Vagina (tissue), 2 donors: ENCODE measurements around the gene KLHL40.

ENCODE experiments used
- POLR2A ChIP-seq, 2 donors: fragments of 450-650 bp; IDR thresholded peaks; one replicate each; pipeline ENCODE4 v1.6.1; 2017; ENCODE audit warnings: antibody characterized with exemption in 2 of 2, mild to moderate bottlenecking in 2 of 2, moderate library complexity in 2 of 2
- POLR2AphosphoS5 ChIP-seq, 2 donors: sonication (generic); formaldehyde crosslinking; IDR thresholded peaks; one replicate each; pipeline ENCODE4 v1.9.0; 2017; ENCODE audit warnings: antibody characterized with exemption in 2 of 2, mild to moderate bottlenecking in 2 of 2, low read depth in 1 of 2; ENCODE audit not compliant: insufficient read depth in 1 of 2
- TF ChIP-seq, protein P1 (sequence below), 3 experiments: fragments of 450-650 bp in 2 of 3; fragments of 200-600 bp in 1 of 3; sonication (generic) in 1 of 3; IDR thresholded peaks; one replicate each; pipeline ENCODE4 v1.5.1; 2017 to 2019; ENCODE audit warnings: antibody characterized with exemption in 3 of 3, mild to moderate bottlenecking in 2 of 3, moderate library complexity in 2 of 3

DNA sequence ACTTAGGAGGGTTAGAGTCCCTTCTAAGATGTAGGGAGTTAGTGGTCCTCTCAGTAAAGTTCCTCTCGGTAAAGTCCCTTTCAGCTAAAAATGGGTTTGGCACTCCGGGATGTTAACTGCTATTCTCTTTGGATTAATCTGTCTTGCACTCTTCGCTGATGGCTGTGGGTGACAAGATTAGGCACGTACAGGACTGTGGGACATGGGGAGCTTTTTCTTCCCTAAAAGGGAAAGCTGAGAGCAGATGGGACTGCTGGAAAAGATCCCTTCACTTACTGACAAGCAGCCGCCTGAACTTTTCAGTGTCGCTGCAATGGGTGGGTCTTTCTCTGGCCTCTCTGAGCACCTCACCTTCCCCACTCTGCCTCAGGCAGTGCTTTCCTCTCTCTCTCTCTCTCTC lies 33.7 kb downstream of the KLHL40 start:
- no peak for TF ChIP-seq POLR2A (IDR thresholded peaks at IDR 0.05)
- TF ChIP-seq, protein P1, sequence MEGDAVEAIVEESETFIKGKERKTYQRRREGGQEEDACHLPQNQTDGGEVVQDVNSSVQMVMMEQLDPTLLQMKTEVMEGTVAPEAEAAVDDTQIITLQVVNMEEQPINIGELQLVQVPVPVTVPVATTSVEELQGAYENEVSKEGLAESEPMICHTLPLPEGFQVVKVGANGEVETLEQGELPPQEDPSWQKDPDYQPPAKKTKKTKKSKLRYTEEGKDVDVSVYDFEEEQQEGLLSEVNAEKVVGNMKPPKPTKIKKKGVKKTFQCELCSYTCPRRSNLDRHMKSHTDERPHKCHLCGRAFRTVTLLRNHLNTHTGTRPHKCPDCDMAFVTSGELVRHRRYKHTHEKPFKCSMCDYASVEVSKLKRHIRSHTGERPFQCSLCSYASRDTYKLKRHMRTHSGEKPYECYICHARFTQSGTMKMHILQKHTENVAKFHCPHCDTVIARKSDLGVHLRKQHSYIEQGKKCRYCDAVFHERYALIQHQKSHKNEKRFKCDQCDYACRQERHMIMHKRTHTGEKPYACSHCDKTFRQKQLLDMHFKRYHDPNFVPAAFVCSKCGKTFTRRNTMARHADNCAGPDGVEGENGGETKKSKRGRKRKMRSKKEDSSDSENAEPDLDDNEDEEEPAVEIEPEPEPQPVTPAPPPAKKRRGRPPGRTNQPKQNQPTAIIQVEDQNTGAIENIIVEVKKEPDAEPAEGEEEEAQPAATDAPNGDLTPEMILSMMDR (IDR thresholded peaks at IDR 0.05), result no peak
- TF ChIP-seq POLR2AphosphoS5 (IDR thresholded peaks at IDR 0.05; ENCODE audit: insufficient read depth in 1 of 2, low read depth in 1 of 2), result no peak
